Stomach (tissue), 9 donors: ENCODE results near the gene CLCN6. TPM values are rescaled to one million over a fixed set of nuclear protein-coding genes. Genes with fewer than 3 reads are reported as not detected.

ENCODE experiments used
- DNase-seq, 2 donors: peaks; one replicate each; pipeline versions ENCODE4 v3.0.0 to v3.0.0-alpha.2; 2013 to 2019
- H3K27ac ChIP-seq, 5 donors: fragments of 200-600 bp in 4 of 5; sonication (generic) in 4 of 5; one replicate each; pipeline ENCODE4 v1.5.1; 2013 to 2019; ENCODE audit warnings: mild to moderate bottlenecking in 1 of 5, moderate library complexity in 1 of 5
- H3K27me3 ChIP-seq, 3 donors: fragments of 200-600 bp; sonication (generic); one replicate each; pipeline ENCODE4 v1.5.1; 2017 to 2019; ENCODE audit warnings: mixed run types in 1 of 3
- H3K36me3 ChIP-seq, 4 donors: fragments of 200-600 bp; sonication (generic); 1 replicate in 3 of 4; 2 replicates in 1 of 4; pipeline ENCODE4 v1.5.1; 2016 to 2019
- H3K4me1 ChIP-seq, 4 donors: fragments of 200-600 bp; sonication (generic); one replicate each; pipeline ENCODE4 v1.5.1; 2016 to 2019
- H3K4me3 ChIP-seq, 4 donors: fragments of 200-600 bp; sonication (generic) in 3 of 4; one replicate each; pipeline ENCODE4 v1.5.1; 2016 to 2019; ENCODE audit warnings: mild to moderate bottlenecking in 1 of 4
- H3K9me3 ChIP-seq, 4 donors: fragments of 200-600 bp; sonication (generic); one replicate each; pipeline ENCODE4 v1.5.1; 2016 to 2019
- CTCF ChIP-seq, 7 experiments: fragments of 450-650 bp in 4 of 7; fragments of 200-600 bp in 3 of 7; sonication (generic) in 3 of 7; IDR thresholded peaks; one replicate each; pipeline ENCODE4 v1.5.1; 2016 to 2019; ENCODE audit warnings: antibody characterized with exemption in 7 of 7, control low read depth in 2 of 7, mild to moderate bottlenecking in 1 of 7
- EP300 ChIP-seq: sonication (generic); formaldehyde crosslinking; IDR thresholded peaks from one replicate; pipeline ENCODE4 v1.6.1; 2017; ENCODE audit warnings: antibody characterized with exemption
- POLR2A ChIP-seq, 4 donors: fragments of 450-650 bp; IDR thresholded peaks; one replicate each; pipeline ENCODE4 v1.6.1; 2016; ENCODE audit warnings: antibody characterized with exemption in 4 of 4, control low read depth in 2 of 4, mild to moderate bottlenecking in 1 of 4, moderate library complexity in 1 of 4
- POLR2AphosphoS5 ChIP-seq, 3 donors: sonication (generic); formaldehyde crosslinking; IDR thresholded peaks; one replicate each; pipeline ENCODE4 v1.6.1; 2016; ENCODE audit warnings: antibody characterized with exemption in 3 of 3
- whole genome bisulfite sequencing, 5 donors: extraction: QIAGEN DNeasy Blood & Tissue Kit in 3 of 5; methylation state at CpG; one replicate each; pipeline versions ENCODE4 v1.1.5 to v1.1.7; 2013 to 2018; 5-methylcytosine and 5-hydroxymethylcytosine counted together
- intact Hi-C: fragments of 100-400 bp; cut with DNase I; formaldehyde crosslinking; loops from one replicate; pipeline ENCODE4 v1.15.1; 2023; ENCODE audit warnings: low total_unique reads
- polyA plus RNA-seq, 3 donors: library from polyadenylated mRNA; stranded (reverse); fragments of 200-250 nt; gene quantifications; one replicate each; pipeline ENCODE4 v1.2.3, GENCODE V29; 2013
- total RNA-seq, 5 donors: library from RNA; depleted of rRNA; stranded (reverse); fragments of >200 nt; gene quantifications; one replicate each; pipeline versions ENCODE4 v1.1.0 to v1.2.3, GENCODE V29; 2014 to 2016
- donor health status: healthy with polysubstance abuse.
- donor health status: Bipolar disorder and iron deficiency.
- donor health status: healthy.

The CLCN6 gene
- total and polyA plus RNA-seq, 8 donors, result 4.1 to 49.6 (median 10.2) TPM

GRCh38 chr1:11856698-11857097, 50.7 kb downstream of the CLCN6 start:
- TF ChIP-seq POLR2A (IDR thresholded peaks at IDR 0.05) (no peak), POLR2AphosphoS5 (IDR thresholded peaks at IDR 0.05) (no peak), EP300 (no peak), CTCF (IDR thresholded peaks at IDR 0.05) (no peak)
- 49 to 66% (median 57%) methylated on average over 3 of the region's 3 CpGs for WGBS, 5 donors
- H3K27ac ChIP-seq, result no peak overlapping the region
- H3K4me1 ChIP-seq, result peaks cover 5 to 10% (median 8%) of the 10 kb centered on the region in 4 donors
- DNase-seq, result no peak
- no peaks in the 10 kb centered on the region for H3K9me3 ChIP-seq
- H3K4me3 ChIP-seq, result no peak overlapping the region
- peaks cover 0 to 75% (median 48%) of the 10 kb centered on the region in 3 donors for H3K27me3 ChIP-seq
- intact Hi-C loops, result no loop called here
- H3K36me3 ChIP-seq, result no peaks in the 10 kb centered on the region

GRCh38 chr1:11857164-11857851, 51.3 kb downstream of the CLCN6 start:
- TF ChIP-seq EP300 (no peak), POLR2AphosphoS5 (IDR thresholded peaks at IDR 0.05) (no peak), POLR2A (IDR thresholded peaks at IDR 0.05) (no peak), CTCF (IDR thresholded peaks at IDR 0.05) (no peak)
- intact Hi-C loops, result no loop called here
- no peak overlapping the region for H3K4me3 ChIP-seq
- peaks cover 0 to 81% (median 49%) of the 10 kb centered on the region in 3 donors for H3K27me3 ChIP-seq
- H3K4me1 ChIP-seq, result peaks cover 5 to 10% (median 8%) of the 10 kb centered on the region in 4 donors
- H3K9me3 ChIP-seq, result no peaks in the 10 kb centered on the region
- no peak overlapping the region for H3K27ac ChIP-seq
- 36 to 45% (median 38%) methylated on average over 10 of the region's 10 CpGs for WGBS, 5 donors
- H3K36me3 ChIP-seq, result no peaks in the 10 kb centered on the region
- DNase-seq, result no peak

GRCh38 chr1:11858158-11858557, 52.2 kb downstream of the CLCN6 start:
- WGBS, 5 donors, result 73 to 86% (median 82%) methylated on average over 2 to 14 of the region's 14 CpGs
- Histone ChIP-seq H3K27ac (no peak overlapping the region), H3K9me3 (no peaks in the 10 kb centered on the region), H3K4me1 (peaks cover 5 to 10% (median 8%) of the 10 kb centered on the region in 4 donors), H3K27me3 (peaks cover 0 to 89% (median 49%) of the 10 kb centered on the region in 3 donors), H3K4me3 (no peak overlapping the region), H3K36me3 (no peaks in the 10 kb centered on the region)
- no peak for DNase-seq
- no peak for TF ChIP-seq POLR2A (IDR thresholded peaks at IDR 0.05)
- TF ChIP-seq CTCF (IDR thresholded peaks at IDR 0.05), result no peak
- TF ChIP-seq POLR2AphosphoS5 (IDR thresholded peaks at IDR 0.05), result no peak
- TF ChIP-seq EP300, result no peak
- intact Hi-C loops, result no loop called here

GRCh38 chr1:11858613-11858967, 52.6 kb downstream of the CLCN6 start, which contains the start of gene NPPB:
Gene NPPB (minus strand): TSS chr1:11858945. CDS start chr1:11858833, 112 bp downstream.
- H3K27ac ChIP-seq, result no peak within 1 kb of the TSS
- H3K27me3 ChIP-seq, result peaks cover 0 to 94% (median 49%) of the 10 kb centered on the region in 3 donors
- peaks cover 5 to 10% (median 8%) of the 10 kb centered on the region in 4 donors for H3K4me1 ChIP-seq
- TF ChIP-seq CTCF (IDR thresholded peaks at IDR 0.05) (no peak), EP300 (no peak), POLR2A (IDR thresholded peaks at IDR 0.05) (no peak), POLR2AphosphoS5 (IDR thresholded peaks at IDR 0.05) (no peak)
- no peaks in the 10 kb centered on the region for H3K9me3 ChIP-seq
- intact Hi-C loops, result no loop called here
- no peak within 1 kb of the TSS for H3K4me3 ChIP-seq
- WGBS, 5 donors, result 14 to 24% (median 18%) methylated on average over 9 to 16 of the region's 16 CpGs
- H3K36me3 ChIP-seq, result no peaks in the 10 kb centered on the region
- DNase-seq, result no peak
